Brain pericyte (primary cell): ENCODE data around the gene NOP58.
A peak's percentile ranks its signal among the peaks of the same experiment; 100 is the strongest.
"Not testable (repeated sequence)": the region's sequence is repeated elsewhere in the genome, so short reads cannot be mapped to it uniquely, and the experiment has no call there.

ENCODE experiments used
- DNase-seq: peaks from one replicate; pipeline ENCODE4 v3.0.0-alpha.2; 2012; ENCODE audit warnings: low read depth, low spot score

Gene NOP58

GRCh38 chr2:202306034-202306433 lies 40.5 kb downstream of the NOP58 start:
- DNase-seq, result no peak

GRCh38 chr2:202307690-202308089 lies 42.1 kb downstream of the NOP58 start:
- DNase-seq, result no peak

GRCh38 chr2:202311823-202312388 lies 46.3 kb downstream of the NOP58 start:
- DNase-seq, result no peak

- DNase-seq, result no peak
Measured at GRCh38 chr2:202314116-202314515, 48.6 kb downstream of the NOP58 start.

- peak; percentile 27 for DNase-seq
Measured at GRCh38 chr2:202317080-202317857, 51.7 kb downstream of the NOP58 start.

GRCh38 chr2:202320362-202320761 lies 54.8 kb downstream of the NOP58 start:
- DNase-seq, result not testable (repeated sequence)

- no peak for DNase-seq
Measured at GRCh38 chr2:202322435-202322834, 56.9 kb downstream of the NOP58 start.

- DNase-seq, result no peak
Measured at GRCh38 chr2:202327858-202328257, 62.3 kb downstream of the NOP58 start.

- no peak for DNase-seq
Measured at GRCh38 chr2:202335791-202336467, 70.4 kb downstream of the NOP58 start.

- DNase-seq, result no peak
Measured at GRCh38 chr2:202337151-202337550, 71.6 kb downstream of the NOP58 start.

- no peak for DNase-seq
Measured at GRCh38 chr2:202337706-202338346, 72.3 kb downstream of the NOP58 start.

- DNase-seq, result peak; percentile 15
Measured at GRCh38 chr2:202339071-202339870, 73.7 kb downstream of the NOP58 start.

- no peak for DNase-seq
Measured at GRCh38 chr2:202344178-202344577, 78.6 kb downstream of the NOP58 start.

GRCh38 chr2:202346180-202346579 lies 80.6 kb downstream of the NOP58 start:
- no peak for DNase-seq
